Adrenal gland (tissue), 12 donors: ENCODE data around the gene LARP4B. TPM values are rescaled to one million over a fixed set of nuclear protein-coding genes. Genes with fewer than 3 reads are reported as not detected.

ENCODE experiments used
- DNase-seq, 7 donors: peaks; one replicate each; pipeline ENCODE4 v3.0.0-alpha.2; 2019 to 2020
- H3K27ac ChIP-seq, 5 donors: fragments of 200-600 bp; sonication (generic) in 4 of 5; 1 replicate in 3 of 5; 2 replicates in 2 of 5; pipeline versions ENCODE4 v1.5.1 to v1.8.0; 2016 to 2020; ENCODE audit warnings: mild to moderate bottlenecking in 1 of 5
- H3K27me3 ChIP-seq: fragments of 200-600 bp; 2 replicates; pipeline ENCODE4 v1.8.0; 2021
- H3K36me3 ChIP-seq, 2 donors: fragments of 200-600 bp; replicated peaks in 1 of 2; 1 replicate in 1 of 2; 2 replicates in 1 of 2; pipeline versions ENCODE4 v1.5.1 to v1.8.0; 2018 to 2022
- H3K4me1 ChIP-seq, 2 donors: fragments of 200-600 bp; replicated peaks in 1 of 2; 1 replicate in 1 of 2; 2 replicates in 1 of 2; pipeline versions ENCODE4 v1.5.1 to v1.8.0; 2018 to 2021
- H3K4me3 ChIP-seq, 4 donors: fragments of 200-600 bp; sonication (generic) in 3 of 4; one replicate each; pipeline ENCODE4 v1.5.1; 2016 to 2018
- H3K9me3 ChIP-seq, 3 donors: fragments of 200-600 bp; sonication (generic) in 1 of 3; replicated peaks in 1 of 3; 1 replicate in 2 of 3; 2 replicates in 1 of 3; pipeline versions ENCODE4 v1.5.1 to v1.8.0; 2016 to 2021
- POLR2A ChIP-seq, 2 donors: fragments of 450-650 bp; IDR thresholded peaks; one replicate each; pipeline ENCODE4 v1.6.1; 2017; ENCODE audit warnings: antibody characterized with exemption in 2 of 2, mild to moderate bottlenecking in 2 of 2, moderate library complexity in 1 of 2
- WGBS, 4 donors: extraction: QIAGEN DNeasy Blood & Tissue Kit in 2 of 4; methylation state at CpG; one replicate each; pipeline versions ENCODE4 v1.1.5 to v1.1.7; 2013 to 2017; 5-methylcytosine and 5-hydroxymethylcytosine counted together
- intact Hi-C, 2 donors: fragments of 100-400 bp; cut with DNase I; formaldehyde crosslinking; loops; one replicate each; pipeline versions ENCODE4 v1.14.1 to v1.15.0; 2022 to 2023
- polyA plus RNA-seq, 3 donors: library from polyadenylated mRNA; stranded (reverse); fragments of 200-250 nt in 2 of 3; fragments of 350-450 nt in 1 of 3; fragmentation: Illumina TruSeq in 1 of 3; extraction: RNeasy Lipid Tissue Mini Kit (QIAGEN cat#74804) in 1 of 3; gene quantifications; one replicate each; pipeline ENCODE4 v1.2.3, GENCODE V29; 2013 to 2014
- total RNA-seq, 9 donors: library from RNA; depleted of rRNA in 4 of 9; stranded (reverse); fragments of >200 nt in 4 of 9; fragments of 120-200 nt in 1 of 9; fragmentation: NEBNext Ultra II Directional in 1 of 9; extraction: Animal tissue kit (Norgen Biotek cat#: 25700) in 1 of 9; gene quantifications; one replicate each; pipeline versions ENCODE4 v1.1.0 to v1.2.4, GENCODE V29; 2013 to 2023
- TF ChIP-seq, protein P1 (sequence below), 6 experiments: fragments of 450-650 bp in 4 of 6; fragments of 200-600 bp in 2 of 6; sonication (generic) in 1 of 6; IDR thresholded peaks; 1 replicate in 5 of 6; 2 replicates in 1 of 6; pipeline versions ENCODE4 v1.5.1 to v1.8.0; 2016 to 2021; ENCODE audit warnings: antibody characterized with exemption in 6 of 6, mild to moderate bottlenecking in 2 of 6, moderate library complexity in 1 of 6
- donor health status: healthy with polysubstance abuse.
- donor health status: Bipolar disorder and iron deficiency.
- donor health status: DM: yes; HTN: yes; CAD: no.
- donor health status: DM: no; HTN: no; CAD: no.
- donor health status: DM: no; HTN: no; CAD: no.
- donor health status: DM: yes; HTN: yes; CAD: no.

The LARP4B gene
- total and polyA plus RNA-seq, 12 donors, result 17.2 to 145 (median 66.8) TPM

DNA sequence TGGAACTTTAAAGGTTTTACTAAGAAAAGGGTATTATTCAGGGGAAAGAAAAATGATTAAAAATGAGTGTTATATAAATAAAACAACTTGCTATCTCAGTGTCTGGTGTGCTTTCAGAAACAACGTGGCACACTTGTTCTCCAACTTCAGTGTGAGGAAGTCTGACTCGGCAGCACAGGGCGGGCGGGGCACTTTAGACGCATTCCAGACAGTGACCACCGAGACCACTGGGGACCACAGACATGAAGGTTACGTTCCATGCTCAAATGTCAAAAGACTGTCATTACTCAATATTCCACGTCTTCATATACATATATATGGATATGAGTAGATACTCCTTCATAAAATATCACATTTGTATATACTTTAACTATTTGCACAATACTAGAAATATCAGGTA is 87.0 kb downstream of the LARP4B start:
- H3K36me3 ChIP-seq, result peaks cover 0 to 32% of the 10 kb centered on the region in 2 donors
- intact Hi-C loops, result no loop called here
- no peaks in the 10 kb centered on the region for H3K9me3 ChIP-seq
- H3K4me1 ChIP-seq, result no peaks in the 10 kb centered on the region
- TF ChIP-seq POLR2A (IDR thresholded peaks at IDR 0.05), result no peak
- TF ChIP-seq, protein P1, sequence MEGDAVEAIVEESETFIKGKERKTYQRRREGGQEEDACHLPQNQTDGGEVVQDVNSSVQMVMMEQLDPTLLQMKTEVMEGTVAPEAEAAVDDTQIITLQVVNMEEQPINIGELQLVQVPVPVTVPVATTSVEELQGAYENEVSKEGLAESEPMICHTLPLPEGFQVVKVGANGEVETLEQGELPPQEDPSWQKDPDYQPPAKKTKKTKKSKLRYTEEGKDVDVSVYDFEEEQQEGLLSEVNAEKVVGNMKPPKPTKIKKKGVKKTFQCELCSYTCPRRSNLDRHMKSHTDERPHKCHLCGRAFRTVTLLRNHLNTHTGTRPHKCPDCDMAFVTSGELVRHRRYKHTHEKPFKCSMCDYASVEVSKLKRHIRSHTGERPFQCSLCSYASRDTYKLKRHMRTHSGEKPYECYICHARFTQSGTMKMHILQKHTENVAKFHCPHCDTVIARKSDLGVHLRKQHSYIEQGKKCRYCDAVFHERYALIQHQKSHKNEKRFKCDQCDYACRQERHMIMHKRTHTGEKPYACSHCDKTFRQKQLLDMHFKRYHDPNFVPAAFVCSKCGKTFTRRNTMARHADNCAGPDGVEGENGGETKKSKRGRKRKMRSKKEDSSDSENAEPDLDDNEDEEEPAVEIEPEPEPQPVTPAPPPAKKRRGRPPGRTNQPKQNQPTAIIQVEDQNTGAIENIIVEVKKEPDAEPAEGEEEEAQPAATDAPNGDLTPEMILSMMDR (IDR thresholded peaks at IDR 0.05), result no peak
- no peak overlapping the region for H3K27ac ChIP-seq
- no peaks in the 10 kb centered on the region for H3K27me3 ChIP-seq
- no peak overlapping the region for H3K4me3 ChIP-seq
- no peak for DNase-seq
- WGBS, 4 donors, result 71 to 81% (median 76%) methylated on average over 8 of the region's 8 CpGs

DNA sequence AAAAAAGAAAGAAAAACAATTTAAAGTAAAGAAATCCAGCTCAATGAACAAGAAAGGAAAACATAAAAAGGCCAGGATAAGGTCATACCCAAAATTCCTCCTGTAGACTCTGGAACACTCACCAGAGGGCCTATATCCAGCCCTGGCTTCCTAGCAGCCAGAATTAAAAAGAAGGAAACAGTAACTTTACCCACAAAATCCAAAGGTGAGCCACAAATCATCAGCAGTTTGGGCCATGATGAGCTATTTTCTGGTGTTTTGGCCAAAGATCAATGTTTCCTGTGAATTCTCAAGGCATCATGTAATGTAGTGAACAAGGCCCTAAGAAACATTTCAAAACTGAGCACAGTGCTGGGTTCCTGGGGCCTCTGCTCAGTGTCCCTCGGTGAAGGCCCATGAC is 87.8 kb downstream of the LARP4B start:
- TF ChIP-seq, protein P1 (IDR thresholded peaks at IDR 0.05), result no peak
- no peak for TF ChIP-seq POLR2A (IDR thresholded peaks at IDR 0.05)
- Histone ChIP-seq H3K27me3 (no peaks in the 10 kb centered on the region), H3K36me3 (peaks cover 0 to 34% of the 10 kb centered on the region in 2 donors), H3K9me3 (no peaks in the 10 kb centered on the region), H3K27ac (no peak overlapping the region), H3K4me1 (no peaks in the 10 kb centered on the region), H3K4me3 (no peak overlapping the region)
- WGBS, 4 donors, result 80 to 100% (median 100%) methylated on average over 1 of the region's 1 CpG; no CpG with 5 or more reads in 1 of the 4 donors
- intact Hi-C loops, result no loop called here
- no peak for DNase-seq

- Histone ChIP-seq H3K9me3 (no peaks in the 10 kb centered on the region), H3K4me1 (no peaks in the 10 kb centered on the region), H3K27me3 (no peaks in the 10 kb centered on the region), H3K36me3 (peaks cover 0 to 34% of the 10 kb centered on the region in 2 donors), H3K27ac (no peak overlapping the region), H3K4me3 (no peak overlapping the region)
- no peak for TF ChIP-seq POLR2A (IDR thresholded peaks at IDR 0.05)
- TF ChIP-seq, protein P1 (IDR thresholded peaks at IDR 0.05), result no peak
- no peak for DNase-seq
- 88 to 92% (median 89%) methylated on average over 6 of the region's 6 CpGs for WGBS, 4 donors
- intact Hi-C loops, result no loop called here
These were observed 88.7 kb downstream of the LARP4B start for GRCh38 chr10:842795-843194.

DNA sequence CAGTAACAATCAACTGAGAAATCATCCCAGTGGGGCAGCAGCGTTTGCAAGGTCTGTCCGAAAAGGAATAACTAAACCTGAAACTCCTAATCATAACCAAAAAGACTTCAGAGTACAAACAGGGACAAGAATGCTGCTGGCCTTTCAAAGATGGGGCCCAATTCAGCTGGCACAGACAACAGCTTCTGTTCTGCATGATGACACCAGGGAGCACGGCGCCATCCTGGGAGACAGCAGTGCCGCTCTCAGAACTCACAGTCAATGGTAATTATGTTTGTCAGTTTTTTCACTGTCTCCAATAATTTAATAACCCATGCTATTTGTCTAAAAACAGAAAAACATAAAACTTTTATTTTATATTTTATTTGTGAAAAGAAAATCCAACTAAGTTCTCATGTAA is 90.0 kb downstream of the LARP4B start:
- H3K36me3 ChIP-seq, result peaks cover 0 to 34% of the 10 kb centered on the region in 2 donors
- WGBS, 4 donors, result 95 to 97% (median 96%) methylated on average over 5 of the region's 5 CpGs
- no peaks in the 10 kb centered on the region for H3K4me1 ChIP-seq
- no peaks in the 10 kb centered on the region for H3K9me3 ChIP-seq
- DNase-seq, result no peak
- no peaks in the 10 kb centered on the region for H3K27me3 ChIP-seq
- intact Hi-C loops, result no loop called here
- TF ChIP-seq, protein P1 (IDR thresholded peaks at IDR 0.05), result no peak
- TF ChIP-seq POLR2A (IDR thresholded peaks at IDR 0.05), result no peak
- H3K27ac ChIP-seq, result no peak overlapping the region
- no peak overlapping the region for H3K4me3 ChIP-seq
